ENCODE data around the gene RPS19BP1. TPM values are rescaled to one million over a fixed set of nuclear protein-coding genes. Genes with fewer than 3 reads are reported as not detected.

RPS19BP1 gene
- total and polyA plus RNA-seq, 11 donors: 33.2 to 220 (median 52.1) TPM

DNA sequence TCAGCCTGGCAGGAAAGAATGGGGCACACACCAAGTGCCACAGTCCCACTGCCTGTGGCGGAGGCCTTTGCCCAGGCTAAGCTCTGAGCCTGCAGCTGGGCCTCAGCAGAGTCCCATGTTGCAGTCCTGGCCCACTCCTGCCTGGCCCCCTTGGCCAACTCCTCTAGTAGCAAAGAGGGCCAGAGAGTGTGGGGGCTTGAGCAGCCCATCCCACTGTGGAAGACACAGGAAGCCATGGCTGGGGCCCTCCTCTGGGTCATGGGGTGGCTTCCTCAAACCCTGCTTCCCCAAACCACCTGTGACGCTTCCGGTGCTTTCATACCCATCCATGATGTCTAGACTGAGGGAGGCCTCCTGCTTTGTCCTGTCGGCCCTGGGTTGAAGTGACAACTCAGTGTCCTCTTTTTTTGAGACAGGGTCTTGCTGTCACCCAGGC is 5.8 kb downstream of the RPS19BP1 start:
- TF ChIP-seq, protein P1, sequence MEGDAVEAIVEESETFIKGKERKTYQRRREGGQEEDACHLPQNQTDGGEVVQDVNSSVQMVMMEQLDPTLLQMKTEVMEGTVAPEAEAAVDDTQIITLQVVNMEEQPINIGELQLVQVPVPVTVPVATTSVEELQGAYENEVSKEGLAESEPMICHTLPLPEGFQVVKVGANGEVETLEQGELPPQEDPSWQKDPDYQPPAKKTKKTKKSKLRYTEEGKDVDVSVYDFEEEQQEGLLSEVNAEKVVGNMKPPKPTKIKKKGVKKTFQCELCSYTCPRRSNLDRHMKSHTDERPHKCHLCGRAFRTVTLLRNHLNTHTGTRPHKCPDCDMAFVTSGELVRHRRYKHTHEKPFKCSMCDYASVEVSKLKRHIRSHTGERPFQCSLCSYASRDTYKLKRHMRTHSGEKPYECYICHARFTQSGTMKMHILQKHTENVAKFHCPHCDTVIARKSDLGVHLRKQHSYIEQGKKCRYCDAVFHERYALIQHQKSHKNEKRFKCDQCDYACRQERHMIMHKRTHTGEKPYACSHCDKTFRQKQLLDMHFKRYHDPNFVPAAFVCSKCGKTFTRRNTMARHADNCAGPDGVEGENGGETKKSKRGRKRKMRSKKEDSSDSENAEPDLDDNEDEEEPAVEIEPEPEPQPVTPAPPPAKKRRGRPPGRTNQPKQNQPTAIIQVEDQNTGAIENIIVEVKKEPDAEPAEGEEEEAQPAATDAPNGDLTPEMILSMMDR (IDR thresholded peaks at IDR 0.05): no peak
- intact Hi-C loops (cut with DNase I): loop anchor here (5.0 to 10.0 kb wide), 9 partner anchors 34 to 354 kb away; partner anchors contain the start of genes RPL3 (in 4 of the 10) and SYNGR1 (in 4 of the 10)

DNA sequence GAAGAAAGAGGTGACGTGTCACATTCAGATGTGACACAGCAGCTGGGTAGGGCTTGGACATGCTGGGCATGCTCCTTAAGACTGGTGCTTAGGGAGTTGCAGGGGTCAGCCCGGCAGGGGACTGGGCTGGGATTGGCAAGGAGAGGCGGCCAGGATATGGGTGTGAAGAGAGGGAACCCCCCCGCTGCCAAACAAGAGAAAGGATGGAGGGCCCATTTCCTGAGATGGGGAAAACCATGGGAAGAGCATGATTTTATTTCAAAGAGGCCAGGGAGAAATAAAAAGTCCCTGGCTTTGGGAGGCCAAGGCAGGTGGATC is 6.9 kb downstream of the RPS19BP1 start:
- 54 to 70% (median 65%) methylated on average over 4 of the region's 4 CpGs for WGBS, 4 donors
- DNase-seq (no peak), ATAC-seq (no peak)
- Histone ChIP-seq H3K27ac (peak overlapping the region in 4 of 12 donors; percentile 3 to 97 (median 52)), H3K9me3 (no peaks in the 10 kb centered on the region), H3K27me3 (no peaks in the 10 kb centered on the region), H3K4me3 (no peak overlapping the region), H3K4me1 (peaks cover 5 to 94% (median 77%) of the 10 kb centered on the region in 12 donors), H3K36me3 (peaks cover 9 to 75% (median 56%) of the 10 kb centered on the region in 9 donors)
- intact Hi-C loops (cut with DNase I): loop anchor here (5.0 to 10.0 kb wide), 9 partner anchors 33 to 353 kb away; partner anchors contain the start of genes RPL3 (in 4 of the 10) and SYNGR1 (in 4 of the 10)
- no peak for TF ChIP-seq POLR2A (IDR thresholded peaks at IDR 0.05)
- TF ChIP-seq, protein P1 (IDR thresholded peaks at IDR 0.05): no peak

More for the DNA sequence above, 5.8 kb downstream of the RPS19BP1 start:
- H3K27me3 ChIP-seq: no peaks in the 10 kb centered on the region
- H3K36me3 ChIP-seq: peaks cover 4 to 73% (median 48%) of the 10 kb centered on the region in 9 donors
- H3K27ac ChIP-seq: peak overlapping the region in 3 of 12 donors; percentile 14 to 97 (median 71)
- 71 to 88% (median 77%) methylated on average over 3 to 4 of the region's 4 CpGs for WGBS, 4 donors
- peak overlapping the region in 1 of 12 donors; percentile 3 for H3K4me3 ChIP-seq
- H3K9me3 ChIP-seq: no peaks in the 10 kb centered on the region
- peaks cover 7 to 100% (median 82%) of the 10 kb centered on the region in 12 donors for H3K4me1 ChIP-seq
- peak in 1 of 5 donors; percentile 28 for DNase-seq
- ATAC-seq: no peak

DNA sequence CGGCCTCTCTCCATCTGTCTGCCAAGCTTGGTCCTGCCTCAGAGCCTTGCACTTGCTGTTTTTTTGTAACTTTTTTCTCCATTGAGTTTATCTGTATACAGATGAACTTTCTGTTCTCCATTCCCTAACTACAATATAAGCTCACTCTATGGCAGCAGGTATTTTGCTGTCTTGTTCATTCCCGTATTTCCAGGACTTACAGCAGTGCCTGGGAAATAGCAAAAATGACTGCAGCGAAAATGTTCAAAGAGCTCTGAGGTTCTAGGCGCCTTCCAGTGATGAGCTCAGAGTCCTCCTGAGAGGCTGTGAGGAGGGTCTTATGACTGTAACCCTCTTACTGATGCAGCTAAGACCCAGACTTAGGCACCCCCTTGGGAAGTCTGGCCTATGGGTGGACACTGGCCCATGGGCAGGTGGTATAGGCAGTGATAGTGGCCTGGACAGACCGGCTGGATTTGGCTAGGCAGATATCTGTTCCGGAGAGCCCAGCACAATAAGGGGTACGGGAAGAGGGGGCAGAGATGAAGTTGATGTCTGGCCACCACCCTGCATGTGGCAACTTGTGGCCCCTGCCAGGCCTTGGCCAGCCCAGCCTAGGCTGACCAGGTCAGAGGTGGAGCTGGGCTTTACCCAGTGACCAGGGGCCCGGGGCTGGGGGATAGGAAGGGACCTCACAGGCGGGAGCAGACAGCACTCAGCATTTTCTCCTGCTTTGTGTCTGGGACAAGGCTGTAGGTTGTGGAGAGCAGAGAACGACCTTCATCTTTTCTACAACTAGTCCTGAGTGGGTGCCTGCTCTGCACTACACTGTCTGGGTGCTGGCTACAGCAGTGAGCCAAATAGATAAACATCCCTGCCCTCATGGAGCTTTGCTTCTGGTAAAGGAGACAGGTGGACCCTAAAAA is 7.5 kb downstream of the RPS19BP1 start:
- peaks cover 5 to 88% (median 72%) of the 10 kb centered on the region in 12 donors for H3K4me1 ChIP-seq
- TF ChIP-seq POLR2A (IDR thresholded peaks at IDR 0.05): no peak
- TF ChIP-seq, protein P1 (IDR thresholded peaks at IDR 0.05): no peak
- peaks cover 9 to 70% (median 51%) of the 10 kb centered on the region in 9 donors for H3K36me3 ChIP-seq
- WGBS, 4 donors: 72 to 85% (median 81%) methylated on average over 9 to 10 of the region's 10 CpGs
- no peaks in the 10 kb centered on the region for H3K27me3 ChIP-seq
- H3K4me3 ChIP-seq: no peak overlapping the region
- ATAC-seq (no peak), DNase-seq (no peak)
- intact Hi-C loops (cut with DNase I): loop anchor here (5.0 to 10.0 kb wide), 15 partner anchors 33 to 818 kb away; partner anchors contain the start of genes RPL3 (in 6 of the 10), SYNGR1 (in 5 of the 10), CBX7 (in 1 of the 10) and GTPBP1 (in 1 of the 10)
- peak overlapping the region in 6 of 12 donors; percentile 3 to 100 (median 78) for H3K27ac ChIP-seq
- no peaks in the 10 kb centered on the region for H3K9me3 ChIP-seq

All from heart left ventricle (tissue), 16 donors.